HG02588 (cell line): Measurements from ENCODE around the gene DERA.
"Not testable (repeated sequence)": the region's sequence is repeated elsewhere in the genome, so short reads cannot be mapped to it uniquely, and the experiment has no call there.

Experiments
- ATAC-seq: cut with Tn5 transposase; IDR thresholded peaks from one replicate; pipeline ENCODE4 v1.9.1; 2021; ENCODE audit warnings: mild to moderate bottlenecking, moderate library complexity; ENCODE audit not compliant: unreplicated experiment

DERA gene

DNA sequence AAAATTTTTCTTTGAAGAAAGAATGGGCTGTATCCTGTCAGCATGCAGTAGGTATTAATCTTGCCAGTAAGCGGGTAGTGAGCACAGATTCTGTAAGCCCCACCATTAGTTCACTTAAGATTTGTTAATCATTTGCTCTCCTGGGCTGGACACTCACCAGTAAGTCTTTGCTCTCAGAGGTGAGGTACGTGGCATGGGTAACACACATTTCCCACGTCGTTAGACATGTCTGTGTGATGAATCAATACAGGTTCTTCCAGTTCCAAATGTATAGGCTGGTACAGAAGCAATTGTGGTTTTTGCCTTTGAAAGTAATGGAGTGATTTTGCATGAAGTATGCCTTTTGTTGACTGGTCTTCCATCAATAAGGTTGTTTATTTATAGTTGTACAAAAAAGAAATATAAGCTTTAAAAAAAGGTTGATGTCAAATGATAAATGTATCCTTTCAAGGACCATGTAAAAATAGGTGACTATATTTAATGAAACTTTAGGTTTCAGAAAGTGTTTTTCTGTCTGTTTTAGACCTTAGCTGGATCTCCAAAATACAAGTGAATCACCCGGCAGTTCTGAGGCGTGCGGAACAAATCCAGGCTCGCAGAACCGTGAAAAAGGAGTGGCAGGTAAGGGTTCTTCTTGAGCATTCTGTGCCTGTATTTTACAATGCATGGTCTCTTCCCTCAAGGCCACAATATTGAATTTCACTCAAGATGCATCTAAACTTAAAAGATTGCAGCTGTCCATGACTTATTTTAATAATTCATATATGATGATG lies 45.5 kb downstream of the DERA start:
- no peak for ATAC-seq

DNA sequence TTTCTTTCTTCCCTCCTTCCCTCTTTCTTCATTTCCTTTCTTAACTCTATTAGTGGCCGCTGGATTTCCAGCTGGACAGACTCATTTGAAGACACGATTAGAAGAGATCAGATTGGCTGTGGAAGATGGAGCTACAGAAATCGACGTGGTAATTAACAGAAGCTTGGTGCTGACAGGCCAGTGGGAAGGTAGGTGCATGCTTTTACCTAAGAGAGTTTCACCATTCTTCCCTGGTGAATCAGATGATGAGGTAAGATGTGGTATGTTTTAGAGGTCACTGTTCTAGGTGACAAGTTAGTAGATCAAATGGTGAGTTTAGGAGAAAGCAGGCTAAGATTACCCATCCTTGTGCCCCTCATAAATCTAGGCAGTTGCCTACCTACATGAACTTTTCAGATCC lies 51.6 kb downstream of the DERA start:
- ATAC-seq: no peak

- no peak for ATAC-seq
Observed at GRCh38 chr12:15963271-15963670, 52.1 kb downstream of the DERA start.

DNA sequence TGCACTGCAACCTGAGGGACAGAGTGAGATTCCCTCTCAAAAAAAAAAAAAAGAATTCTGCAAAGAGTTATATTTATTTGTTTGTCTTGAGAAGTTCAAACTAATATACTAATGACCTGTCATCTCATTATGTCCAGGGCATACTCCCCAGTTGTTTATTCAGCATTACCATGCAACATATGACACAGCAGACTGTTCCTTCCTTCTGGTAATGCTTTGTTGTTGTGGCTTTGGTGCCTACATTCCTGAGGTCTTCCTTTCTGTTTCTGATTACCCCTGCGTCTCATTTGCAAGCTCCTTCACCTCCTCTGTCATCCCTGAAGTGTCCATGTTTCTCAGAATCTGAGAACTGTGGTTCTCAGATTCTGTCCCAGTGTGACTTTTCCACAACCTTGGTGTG lies 55.3 kb downstream of the DERA start:
- no peak for ATAC-seq

- ATAC-seq: not testable (repeated sequence)
Observed at GRCh38 chr12:15967053-15967452, 55.9 kb downstream of the DERA start.

GRCh38 chr12:15971211-15971610 lies 60.1 kb downstream of the DERA start:
- no peak for ATAC-seq

- no peak for ATAC-seq
Observed at GRCh38 chr12:15972894-15973293, 61.8 kb downstream of the DERA start.

GRCh38 chr12:15977999-15978951 lies 67.1 kb downstream of the DERA start:
- no peak for ATAC-seq

GRCh38 chr12:15979096-15980092 lies 68.3 kb downstream of the DERA start:
- ATAC-seq: no peak

DNA sequence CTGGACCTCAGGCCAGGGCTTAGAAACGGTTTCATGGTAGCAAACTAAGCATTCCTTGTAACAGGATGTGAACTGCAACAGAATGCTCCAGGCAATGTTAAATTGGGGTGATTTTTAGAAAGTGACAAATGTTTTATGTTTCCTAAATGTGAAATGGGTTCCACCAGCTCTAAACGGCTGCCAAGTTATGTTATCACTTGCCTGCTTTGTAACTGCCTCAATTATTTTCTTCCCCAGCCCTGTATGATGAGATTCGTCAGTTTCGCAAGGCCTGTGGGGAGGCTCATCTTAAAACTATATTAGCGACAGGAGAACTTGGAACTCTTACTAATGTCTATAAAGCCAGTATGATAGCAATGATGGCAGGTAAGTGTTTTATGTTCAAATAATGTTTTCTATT lies 70.9 kb downstream of the DERA start:
- no peak for ATAC-seq

DNA sequence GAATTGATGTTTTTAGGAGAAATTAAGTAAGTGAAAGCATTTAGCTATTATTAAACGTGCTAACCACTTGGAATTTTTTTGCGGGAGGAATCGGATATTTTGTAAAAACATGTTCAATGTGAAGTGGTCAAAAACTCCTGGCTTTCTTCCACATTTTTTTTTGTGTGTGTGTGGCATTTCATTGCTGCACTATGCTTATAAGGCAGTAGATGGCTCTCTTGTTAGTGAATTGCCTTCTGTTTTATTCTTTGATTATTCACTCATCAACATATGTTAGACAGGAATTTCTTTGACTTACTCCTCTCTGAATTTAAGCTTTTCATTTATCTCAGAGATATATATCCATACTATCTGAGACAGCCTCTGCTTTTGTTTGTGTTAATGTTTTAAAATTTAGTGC lies 71.3 kb downstream of the DERA start:
- ATAC-seq: no peak

DNA sequence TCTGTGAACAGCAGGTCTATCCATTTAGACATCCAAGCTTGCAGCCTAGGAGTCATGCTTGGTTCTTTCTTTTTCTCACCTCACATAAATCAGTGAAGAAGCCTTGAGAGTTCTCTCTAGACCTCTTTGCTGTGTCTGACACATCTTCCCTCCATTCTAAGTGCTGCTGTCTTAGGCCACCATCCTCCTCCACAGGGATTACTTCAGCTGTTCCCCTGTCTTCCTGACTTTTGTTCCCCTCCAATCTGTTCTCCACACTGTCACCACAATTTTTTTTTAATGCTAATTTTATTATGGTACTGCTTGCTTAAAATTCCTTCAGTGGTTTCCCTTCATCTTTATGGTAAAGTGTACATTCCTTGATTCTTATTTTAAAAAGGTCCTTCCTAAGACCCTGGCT lies 71.8 kb downstream of the DERA start:
- no peak for ATAC-seq

DNA sequence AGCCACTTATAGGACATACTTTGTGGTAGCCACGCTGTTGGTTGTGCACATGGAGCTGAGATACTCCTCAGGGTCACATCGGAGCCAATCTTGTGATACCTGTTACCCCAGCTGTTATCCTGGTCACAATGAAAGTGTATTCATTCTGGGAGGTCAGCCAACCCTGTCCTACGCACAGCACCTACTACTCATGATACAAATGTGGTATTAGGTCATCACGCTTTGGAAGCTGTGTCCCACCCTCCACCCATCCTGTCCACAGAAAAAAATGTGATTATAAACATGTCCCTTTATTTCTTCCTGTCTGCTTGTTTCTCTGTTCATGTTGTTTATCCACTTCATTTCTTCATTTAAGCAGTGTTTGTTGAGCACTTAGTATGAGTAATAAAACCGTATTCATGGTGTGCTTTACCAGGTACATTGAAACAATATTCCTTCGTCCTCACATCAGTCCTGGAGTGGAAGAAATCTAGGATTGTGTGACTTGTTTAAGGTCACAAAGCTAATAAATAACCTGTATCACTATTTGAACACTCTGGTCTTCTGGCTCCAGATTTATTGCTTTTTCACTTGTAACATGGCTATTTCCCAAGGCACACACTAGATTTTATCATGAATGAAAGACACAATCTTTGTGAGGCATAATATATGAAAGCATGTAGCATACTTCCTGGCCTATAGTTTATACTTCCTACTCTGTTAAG lies 73.1 kb downstream of the DERA start:
- no peak for ATAC-seq

GRCh38 chr12:15984963-15985362 lies 73.8 kb downstream of the DERA start:
- no peak for ATAC-seq

GRCh38 chr12:15987696-15988095 lies 76.6 kb downstream of the DERA start:
- no peak for ATAC-seq

DNA sequence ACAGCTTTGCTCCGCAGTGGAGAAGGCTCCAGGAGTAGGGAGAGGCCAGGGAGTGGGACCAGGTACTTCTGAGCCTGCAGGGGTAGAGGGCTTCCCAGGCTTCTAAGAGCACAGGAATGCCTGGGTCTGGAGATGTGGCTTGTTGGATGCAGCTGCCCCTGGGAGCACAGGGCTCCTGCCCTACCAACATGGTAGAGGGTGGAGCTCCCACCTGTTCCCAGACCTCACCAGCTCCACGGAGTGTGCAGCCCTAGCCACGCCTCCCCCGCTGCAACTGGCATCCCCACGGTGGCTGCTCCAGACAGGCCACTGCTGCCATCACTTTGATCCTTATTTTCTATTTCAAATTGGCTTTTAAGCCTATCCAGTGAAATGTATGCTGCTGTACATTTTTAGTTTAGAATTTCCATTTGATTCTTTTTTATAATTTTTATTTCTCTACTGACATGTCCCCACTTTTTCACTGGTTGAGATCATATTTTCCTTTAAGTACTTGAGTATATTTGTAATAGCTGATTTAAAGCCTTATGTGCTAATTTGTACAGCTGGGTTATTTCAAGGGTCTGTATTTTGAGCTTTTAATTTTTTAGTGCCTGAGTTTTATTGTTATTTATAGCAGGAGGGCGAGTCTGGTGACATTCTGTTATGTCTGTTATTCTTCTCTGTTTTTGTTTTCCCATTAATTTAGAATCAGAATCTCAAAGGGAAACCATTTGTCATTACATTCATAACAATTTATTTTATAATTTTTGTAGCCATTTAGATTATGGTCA lies 78.0 kb downstream of the DERA start:
- ATAC-seq: no peak

- no peak for ATAC-seq
Observed at GRCh38 chr12:15995801-15996200, 84.7 kb downstream of the DERA start.

- ATAC-seq: no peak
Observed at GRCh38 chr12:15996254-15996653, 85.1 kb downstream of the DERA start.

DNA sequence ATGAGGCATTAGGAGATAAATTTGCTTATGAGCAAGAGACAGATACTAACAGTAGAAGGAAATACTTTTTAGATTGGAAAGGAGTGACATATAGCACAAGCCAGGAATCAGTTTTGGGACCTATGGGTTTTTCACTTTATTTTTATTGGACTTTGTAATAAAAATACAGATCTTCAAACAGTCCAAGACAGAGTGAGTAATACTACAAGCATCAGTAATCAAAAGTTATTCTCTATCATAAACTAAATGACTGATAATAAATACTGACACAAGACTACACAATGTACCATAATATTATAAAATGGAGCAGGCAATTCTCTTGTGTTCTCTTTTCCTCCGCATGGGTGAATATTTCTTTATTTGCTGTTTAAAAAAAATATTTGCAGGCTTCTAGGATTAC lies 85.8 kb downstream of the DERA start:
- ATAC-seq: no peak
